ENCODE data around the gene CDK14. TPM values are rescaled to one million over a fixed set of nuclear protein-coding genes. Genes with fewer than 3 reads are reported as not detected.

The CDK14 gene
- total and polyA plus RNA-seq, 2 of the 8 experiments (the other 6 are each of a cell fraction or from before 2014, with no cell fraction given) = 5.5 to 47.3 TPM

DNA sequence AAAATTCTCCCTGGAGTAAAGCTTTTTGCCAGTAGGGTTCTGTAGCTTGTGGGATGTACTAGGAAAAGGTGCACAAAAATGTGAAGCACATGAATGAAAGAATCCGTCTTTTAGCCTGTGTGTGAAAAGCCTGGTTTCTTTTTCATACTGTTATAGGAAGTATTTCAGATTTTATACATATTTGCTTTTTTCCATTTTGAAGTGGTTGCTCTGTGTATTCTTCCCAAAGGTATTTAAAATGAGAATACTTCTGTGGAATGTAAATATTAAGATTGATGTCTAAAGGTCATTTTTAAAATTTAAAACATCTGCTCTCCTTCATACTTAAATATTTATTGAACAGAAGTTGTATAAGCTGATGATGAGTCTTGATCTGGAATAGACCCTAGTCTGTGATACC, 96.8 kb downstream of the CDK14 start:
- Histone ChIP-seq H2BK15ac (ENCODE audit: low read length) (no peak overlapping the region), H3K4ac (replicated peaks; ENCODE audit: insufficient read length, low read depth, low read length) (no peak overlapping the region), H3K79me2 (ENCODE audit: control insufficient read depth in 1 of 2, insufficient read depth in 2 of 2, low read length in 2 of 2) (no peaks in the 10 kb centered on the region)
- TF ChIP-seq TEAD4 (IDR thresholded peaks at IDR 0.05; ENCODE audit: low read depth, low read length) = no peak
- TF ChIP-seq HDAC2 (IDR thresholded peaks at IDR 0.05; ENCODE audit: borderline replicate concordance in 1 of 2, low read depth in 2 of 2, low read length in 2 of 2) = no peak
- TF ChIP-seq, protein P1, sequence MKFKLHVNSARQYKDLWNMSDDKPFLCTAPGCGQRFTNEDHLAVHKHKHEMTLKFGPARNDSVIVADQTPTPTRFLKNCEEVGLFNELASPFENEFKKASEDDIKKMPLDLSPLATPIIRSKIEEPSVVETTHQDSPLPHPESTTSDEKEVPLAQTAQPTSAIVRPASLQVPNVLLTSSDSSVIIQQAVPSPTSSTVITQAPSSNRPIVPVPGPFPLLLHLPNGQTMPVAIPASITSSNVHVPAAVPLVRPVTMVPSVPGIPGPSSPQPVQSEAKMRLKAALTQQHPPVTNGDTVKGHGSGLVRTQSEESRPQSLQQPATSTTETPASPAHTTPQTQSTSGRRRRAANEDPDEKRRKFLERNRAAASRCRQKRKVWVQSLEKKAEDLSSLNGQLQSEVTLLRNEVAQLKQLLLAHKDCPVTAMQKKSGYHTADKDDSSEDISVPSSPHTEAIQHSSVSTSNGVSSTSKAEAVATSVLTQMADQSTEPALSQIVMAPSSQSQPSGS (IDR thresholded peaks at IDR 0.05; ENCODE audit: low read length) = no peak
- no peak for TF ChIP-seq EP300 (IDR thresholded peaks at IDR 0.05; ENCODE audit: borderline replicate concordance in 1 of 2, low read depth in 2 of 2, low read length in 2 of 2)
- TF ChIP-seq CBX8 (IDR thresholded peaks at IDR 0.05; ENCODE audit: borderline replicate concordance, low read depth, low read length) = no peak
- TF ChIP-seq HDAC6 (IDR thresholded peaks at IDR 0.05; ENCODE audit: low read depth, low read length) = no peak
- no peak for TF ChIP-seq RAD21 (IDR thresholded peaks at IDR 0.05 in 1 of 2, conservative IDR thresholded peaks at IDR 0.05 in 1 of 2; ENCODE audit: low read depth in 2 of 2, low read length in 2 of 2)
- TF ChIP-seq EZH2 (IDR thresholded peaks at IDR 0.05; ENCODE audit: low read depth, low read length, severe bottlenecking) = no peak
- TF ChIP-seq, protein P2, sequence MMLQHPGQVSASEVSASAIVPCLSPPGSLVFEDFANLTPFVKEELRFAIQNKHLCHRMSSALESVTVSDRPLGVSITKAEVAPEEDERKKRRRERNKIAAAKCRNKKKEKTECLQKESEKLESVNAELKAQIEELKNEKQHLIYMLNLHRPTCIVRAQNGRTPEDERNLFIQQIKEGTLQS (IDR thresholded peaks at IDR 0.05; ENCODE audit: insufficient read depth, low read depth, low read length) = no peak
- no peak for TF ChIP-seq NRF1 (IDR thresholded peaks at IDR 0.05; ENCODE audit: low read depth, low read length)

More for the DNA sequence above, 96.8 kb downstream of the CDK14 start:
- ChIA-PET CTCF (ENCODE audit: partially characterized antibody) (interaction anchor here (0.7 to 2.1 kb wide), 6 partner anchors 9 to 341 kb away, joined by 3 to 8 read pairs (median 4); no protein-coding TSS in a partner anchor), POLR2A (ENCODE audit: partially characterized antibody) (no interaction called here)
- Histone ChIP-seq H4K20me1 (replicated peaks in 1 of 2; ENCODE audit: control insufficient read depth in 1 of 2, insufficient read depth in 2 of 2, low read length in 2 of 2) (no peaks in the 10 kb centered on the region), H3K23ac (ENCODE audit: insufficient read length) (no peak overlapping the region), H3K9ac (replicated peaks in 1 of 4; ENCODE audit: extremely low read depth in 1 of 4, low read depth in 3 of 4, low read length in 3 of 4) (no peak overlapping the region), H2BK12ac (ENCODE audit: low read depth, low read length) (no peak overlapping the region), H3K4me3 (ENCODE audit: extremely low read depth in 1 of 4, insufficient read depth in 2 of 4, low read depth in 3 of 4, low read length in 4 of 4) (no peak overlapping the region), H2AK5ac (ENCODE audit: low read depth, low read length) (no peak overlapping the region), H3K79me1 (ENCODE audit: low read depth, low read length) (no peaks in the 10 kb centered on the region), H4K5ac (ENCODE audit: insufficient read length, low read depth, low read length) (no peak overlapping the region), H3K4me2 (ENCODE audit: insufficient read depth in 1 of 2, low read depth in 2 of 2, low read length in 2 of 2) (no peak overlapping the region), H3K14ac (ENCODE audit: insufficient read length) (no peak overlapping the region), H4K8ac (ENCODE audit: extremely low read depth, insufficient read depth, low read length) (no peak overlapping the region), H3K56ac (replicated peaks; ENCODE audit: insufficient read length, low read depth, low read length) (no peak overlapping the region), H3K4me1 (replicated peaks in 1 of 4; ENCODE audit: control insufficient read depth in 3 of 4, insufficient read depth in 4 of 4, low read length in 3 of 4) (peaks cover 0 to 3% (median under 1%) of the 10 kb centered on the region in 4 experiments; a peak in 4 of 7 replicates), H3K27me3 (replicated peaks in 1 of 4; ENCODE audit: control insufficient read depth in 3 of 4, extremely low read depth in 1 of 4, insufficient read depth in 3 of 4, low read length in 3 of 4) (peaks cover 0 to 1% (median 0%) of the 10 kb centered on the region in 4 experiments; a peak in 1 of 7 replicates), H4K91ac (replicated peaks; ENCODE audit: insufficient read length, low read length) (no peak overlapping the region), H3K27ac (ENCODE audit: low read depth, low read length) (no peak overlapping the region), H2AFZ (ENCODE audit: low read length) (no peak overlapping the region), H2BK20ac (ENCODE audit: low read length) (no peak overlapping the region), H3K23me2 (ENCODE audit: low read depth, low read length) (no peaks in the 10 kb centered on the region; the same call in 1 of the 2 replicates), H3K9me3 (ENCODE audit: insufficient read depth in 2 of 2, low read depth in 1 of 2, low read length in 1 of 2) (no peaks in the 10 kb centered on the region), H2BK120ac (replicated peaks; ENCODE audit: low read depth, low read length) (no peak overlapping the region), H2BK5ac (ENCODE audit: low read depth, low read length) (no peak overlapping the region), H3K18ac (ENCODE audit: extremely low read depth, low read length) (no peak overlapping the region), H3K36me3 (ENCODE audit: control insufficient read depth in 2 of 4, insufficient read depth in 4 of 4, low read length in 3 of 4) (no peaks in the 10 kb centered on the region)
- WGBS, 2 experiments (ENCODE audit: extremely low coverage in 1 of 2, insufficient coverage in 1 of 2, insufficient read length in 1 of 2, insufficient replicate concordance in 2 of 2, low coverage in 1 of 2, low lambda C conversion rate in 2 of 2, missing lambda C conversion rate in 1 of 2) = 69% methylated on average over 1 of the region's 1 CpG; no CpG with 5 or more reads in 1 of the 2 experiments
- FAIRE-seq = no peak
- DNase-seq (ENCODE audit: low read depth in 1 of 2, low spot score in 2 of 2) = no peak
